ENCODE measurements around the gene CD300LB. TPM values are rescaled to one million over a fixed set of nuclear protein-coding genes. Genes with fewer than 3 reads are reported as not detected.
A peak's percentile ranks its signal among the peaks of the same experiment; 100 is the strongest.

CD300LB gene
- total RNA-seq, 4 donors from 2014 or later = 0.48 to 0.59 TPM; not detected in 2

DNA sequence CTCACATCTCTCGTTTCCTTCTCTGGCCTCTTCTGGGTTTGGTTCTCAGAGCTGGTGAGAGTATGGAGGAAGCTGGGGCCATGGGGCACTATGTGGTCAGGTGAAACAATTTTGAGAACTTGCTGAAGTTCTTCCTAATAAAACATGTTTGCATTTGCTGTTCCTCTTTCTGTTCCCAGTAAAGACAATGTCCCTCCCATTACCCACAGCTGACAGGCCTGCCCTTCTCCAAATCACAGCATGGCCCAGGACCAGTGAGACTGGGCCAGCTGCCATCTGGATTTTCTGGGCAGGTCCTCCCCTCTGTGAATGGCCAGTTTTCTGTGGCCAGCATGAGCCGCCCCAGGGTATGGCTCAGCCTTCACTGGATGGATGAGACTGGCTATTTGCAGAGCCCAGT, 36.1 kb upstream of the CD300LB start, which contains the start of gene CD300H:
Gene CD300H (minus strand): TSS at position 113 of the 400 bp plus-strand sequence.
- no peak for DNase-seq
- Histone ChIP-seq H3K4me3 (no peak within 1 kb of the TSS), H3K27me3 (no peaks in the 10 kb centered on the region), H3K27ac (no peak within 1 kb of the TSS), H3K4me1 (no peaks in the 10 kb centered on the region), H3K36me3 (no peaks in the 10 kb centered on the region), H3K9me3 (no peaks in the 10 kb centered on the region)
- TF ChIP-seq CTCF (IDR thresholded peaks at IDR 0.05) (no peak), POLR2A (IDR thresholded peaks at IDR 0.05) (no peak)
- intact Hi-C loops (cut with DNase I; ENCODE audit: low total_unique reads) = no loop called here

GRCh38 chr17:74566132-74566753, 35.0 kb upstream of the CD300LB start:
- no peak overlapping the region for H3K4me3 ChIP-seq
- TF ChIP-seq POLR2A (IDR thresholded peaks at IDR 0.05) (no peak), CTCF (IDR thresholded peaks at IDR 0.05) (peak in 1 of 4 experiments; percentile 27)
- no peaks in the 10 kb centered on the region for H3K27me3 ChIP-seq
- no peaks in the 10 kb centered on the region for H3K4me1 ChIP-seq
- no peaks in the 10 kb centered on the region for H3K36me3 ChIP-seq
- H3K27ac ChIP-seq = no peak overlapping the region
- no peaks in the 10 kb centered on the region for H3K9me3 ChIP-seq
- DNase-seq = no peak
- intact Hi-C loops (cut with DNase I; ENCODE audit: low total_unique reads) = no loop called here

DNA sequence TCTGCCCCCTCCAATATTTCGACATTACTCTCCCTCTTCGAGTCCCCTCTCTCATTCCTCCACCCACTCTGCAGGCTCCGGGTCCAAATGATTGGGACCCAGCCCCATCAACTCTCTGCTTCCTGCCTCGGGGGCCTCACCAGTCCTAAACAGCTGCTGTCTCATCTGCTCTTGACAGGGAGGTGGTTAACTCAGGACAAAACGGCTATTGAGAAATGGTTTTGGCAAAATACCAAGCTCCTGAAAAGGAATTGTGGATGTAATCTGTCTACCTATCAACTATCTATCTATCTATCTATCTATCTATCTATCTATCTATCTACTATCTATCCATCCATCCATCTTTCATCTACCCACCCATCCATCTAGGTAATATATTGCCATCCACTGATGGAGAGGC, 33.9 kb upstream of the CD300LB start:
- intact Hi-C loops (cut with DNase I; ENCODE audit: low total_unique reads) = no loop called here
- H3K4me3 ChIP-seq = no peak overlapping the region
- no peaks in the 10 kb centered on the region for H3K9me3 ChIP-seq
- H3K27ac ChIP-seq = no peak overlapping the region
- TF ChIP-seq CTCF (IDR thresholded peaks at IDR 0.05) (no peak), POLR2A (IDR thresholded peaks at IDR 0.05) (no peak)
- no peak for DNase-seq
- no peaks in the 10 kb centered on the region for H3K27me3 ChIP-seq
- no peaks in the 10 kb centered on the region for H3K4me1 ChIP-seq
- H3K36me3 ChIP-seq = no peaks in the 10 kb centered on the region

- TF ChIP-seq POLR2A (IDR thresholded peaks at IDR 0.05) = no peak
- no peak for TF ChIP-seq CTCF (IDR thresholded peaks at IDR 0.05)
- intact Hi-C loops (cut with DNase I; ENCODE audit: low total_unique reads) = no loop called here
- Histone ChIP-seq H3K4me1 (no peaks in the 10 kb centered on the region), H3K36me3 (no peaks in the 10 kb centered on the region), H3K9me3 (no peaks in the 10 kb centered on the region), H3K4me3 (no peak overlapping the region), H3K27ac (no peak overlapping the region), H3K27me3 (no peaks in the 10 kb centered on the region)
- no peak for DNase-seq
These were observed 32.1 kb upstream of the CD300LB start for GRCh38 chr17:74563358-74563757.

DNA sequence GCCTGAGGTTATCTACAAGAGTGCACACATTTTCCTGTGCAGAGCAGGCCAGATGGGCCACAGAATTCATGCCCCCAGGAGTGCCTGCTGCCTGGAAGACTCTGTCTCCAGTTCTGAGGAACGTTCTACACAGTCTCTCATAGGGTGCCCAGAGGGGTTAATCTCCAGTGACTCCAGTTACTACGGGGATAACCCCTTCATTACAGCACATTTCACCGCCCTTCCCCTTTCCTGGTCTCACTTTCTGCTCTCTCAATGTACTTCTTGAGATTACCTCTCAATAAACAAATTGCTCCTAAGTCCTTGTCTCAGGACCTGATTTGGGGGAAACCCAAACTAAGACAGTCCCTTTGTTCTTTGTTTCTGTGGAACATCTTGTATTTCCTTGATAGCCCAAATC, 30.3 kb upstream of the CD300LB start:
- TF ChIP-seq CTCF (IDR thresholded peaks at IDR 0.05) = no peak
- Histone ChIP-seq H3K27ac (no peak overlapping the region), H3K27me3 (no peaks in the 10 kb centered on the region), H3K36me3 (no peaks in the 10 kb centered on the region), H3K9me3 (no peaks in the 10 kb centered on the region), H3K4me3 (no peak overlapping the region), H3K4me1 (no peaks in the 10 kb centered on the region)
- intact Hi-C loops (cut with DNase I; ENCODE audit: low total_unique reads) = no loop called here
- DNase-seq = no peak
